C4-2B (cell line): ENCODE results near the gene PREPL.
"Not testable (repeated sequence)": the region's sequence is repeated elsewhere in the genome, so short reads cannot be mapped to it uniquely, and the experiment has no call there.

Experiments
- H3K27ac ChIP-seq: fragments of 450-650 bp; 2 replicates; pipeline ENCODE4 v1.5.1; 2017
- CTCF ChIP-seq: fragments of 450-650 bp; conservative IDR thresholded peaks from 2 replicates; pipeline ENCODE4 v1.5.1; 2017; ENCODE audit warnings: mild to moderate bottlenecking
- ZFX ChIP-seq: fragments of 450-650 bp; IDR thresholded peaks from 2 replicates; pipeline ENCODE4 v1.6.1; 2017

PREPL gene

GRCh38 chr2:44361330-44362206, at the start of gene PREPL, which contains the start of gene CAMKMT:
Gene PREPL (minus strand): TSS chr2:44361494. CDS start chr2:44346342, 15,152 bp downstream.
Gene CAMKMT (plus strand): TSS chr2:44361947.
- no peak for TF ChIP-seq ZFX
- no peak for TF ChIP-seq CTCF
- H3K27ac ChIP-seq: peak within 1 kb of the TSS; percentile 86

GRCh38 chr2:44398243-44398897, 37.1 kb upstream of the PREPL start:
- TF ChIP-seq ZFX (no peak), CTCF (no peak)
- H3K27ac ChIP-seq: no peak overlapping the region

- H3K27ac ChIP-seq: no peak overlapping the region
Measured at GRCh38 chr2:44397447-44398175, 36.3 kb upstream of the PREPL start.

GRCh38 chr2:44392338-44392943, 31.1 kb upstream of the PREPL start:
- H3K27ac ChIP-seq: no peak overlapping the region
- no peak for TF ChIP-seq ZFX
- TF ChIP-seq CTCF: peak; percentile 64

More at GRCh38 chr2:44397447-44398175, 36.3 kb upstream of the PREPL start:
- TF ChIP-seq CTCF (no peak), ZFX (no peak)

- TF ChIP-seq ZFX (no peak), CTCF (peak; percentile 35)
- H3K27ac ChIP-seq: no peak overlapping the region
Measured at GRCh38 chr2:44389895-44390294, 28.6 kb upstream of the PREPL start.

- H3K27ac ChIP-seq: no peak overlapping the region
- TF ChIP-seq ZFX: no peak
- no peak for TF ChIP-seq CTCF
Measured at GRCh38 chr2:44388877-44389276, 27.6 kb upstream of the PREPL start.

- H3K27ac ChIP-seq: not testable (repeated sequence)
Measured at GRCh38 chr2:44385226-44385625, 23.9 kb upstream of the PREPL start.
